ENCODE results near the gene PLCD3.

Gene PLCD3

DNA sequence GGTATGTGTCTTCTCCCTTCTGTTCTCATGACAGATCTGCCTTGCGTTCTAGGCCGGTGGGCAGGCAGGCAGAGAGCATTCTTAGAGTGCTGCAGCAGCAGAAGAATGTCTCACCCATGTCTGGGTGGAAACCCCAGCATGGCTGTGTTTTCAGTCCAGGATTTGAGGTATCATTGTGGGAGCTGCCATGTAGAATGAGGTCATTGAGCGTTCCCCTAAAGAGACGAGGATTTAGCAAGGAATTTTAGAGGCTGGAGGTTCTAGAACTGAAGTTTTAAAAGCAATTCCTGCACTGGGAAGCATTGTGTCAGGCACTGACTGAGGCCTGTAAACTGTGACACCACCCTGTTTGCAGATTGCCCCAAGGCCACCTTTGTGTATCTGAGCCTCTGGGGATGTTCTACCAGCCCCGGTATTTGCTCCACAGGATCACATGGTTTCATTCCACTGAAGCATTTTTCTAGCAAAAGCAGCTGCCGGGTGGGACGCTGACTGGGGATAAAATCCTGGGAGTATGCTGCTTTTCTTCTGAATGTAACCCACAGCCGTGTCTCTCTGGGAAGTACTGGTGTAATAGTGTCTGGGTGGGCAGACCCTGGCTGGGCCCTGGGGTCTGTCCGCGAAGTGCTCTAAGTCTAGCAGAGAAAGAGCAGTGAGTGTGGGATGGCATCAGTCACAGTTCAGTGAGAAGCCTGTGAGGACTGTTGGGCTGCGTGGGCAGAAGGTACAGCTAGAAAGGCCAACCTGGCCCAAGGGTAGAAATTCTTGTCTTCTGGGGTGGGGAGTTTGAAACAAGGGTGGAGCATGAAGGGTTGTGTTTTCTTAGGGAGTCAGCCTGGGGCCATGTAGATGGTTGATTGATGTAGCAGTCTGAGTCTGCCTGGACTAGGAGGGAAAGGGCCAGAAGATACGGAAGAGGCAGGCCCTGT lies 30.2 kb downstream of the PLCD3 start:
- no peak for DNase-seq (ENCODE audit: low spot score)

DNA sequence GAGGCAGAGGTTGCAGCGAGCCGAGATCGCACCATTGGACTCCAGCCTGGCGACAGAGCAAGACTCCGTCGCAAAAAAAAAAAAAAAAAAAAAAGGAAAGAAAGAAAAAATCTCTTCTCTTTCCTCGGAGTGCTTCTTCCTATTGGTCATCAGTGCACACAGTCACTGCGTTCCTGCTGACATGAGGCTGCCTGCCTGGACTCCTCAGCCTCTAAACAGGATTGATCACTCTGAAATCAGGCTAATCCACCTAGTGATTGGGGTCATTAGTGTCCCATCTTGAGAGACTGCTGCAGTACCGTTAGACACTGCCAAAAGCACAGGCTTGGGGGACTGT lies 30.8 kb downstream of the PLCD3 start:
- DNase-seq (ENCODE audit: low spot score), result no peak

DNA sequence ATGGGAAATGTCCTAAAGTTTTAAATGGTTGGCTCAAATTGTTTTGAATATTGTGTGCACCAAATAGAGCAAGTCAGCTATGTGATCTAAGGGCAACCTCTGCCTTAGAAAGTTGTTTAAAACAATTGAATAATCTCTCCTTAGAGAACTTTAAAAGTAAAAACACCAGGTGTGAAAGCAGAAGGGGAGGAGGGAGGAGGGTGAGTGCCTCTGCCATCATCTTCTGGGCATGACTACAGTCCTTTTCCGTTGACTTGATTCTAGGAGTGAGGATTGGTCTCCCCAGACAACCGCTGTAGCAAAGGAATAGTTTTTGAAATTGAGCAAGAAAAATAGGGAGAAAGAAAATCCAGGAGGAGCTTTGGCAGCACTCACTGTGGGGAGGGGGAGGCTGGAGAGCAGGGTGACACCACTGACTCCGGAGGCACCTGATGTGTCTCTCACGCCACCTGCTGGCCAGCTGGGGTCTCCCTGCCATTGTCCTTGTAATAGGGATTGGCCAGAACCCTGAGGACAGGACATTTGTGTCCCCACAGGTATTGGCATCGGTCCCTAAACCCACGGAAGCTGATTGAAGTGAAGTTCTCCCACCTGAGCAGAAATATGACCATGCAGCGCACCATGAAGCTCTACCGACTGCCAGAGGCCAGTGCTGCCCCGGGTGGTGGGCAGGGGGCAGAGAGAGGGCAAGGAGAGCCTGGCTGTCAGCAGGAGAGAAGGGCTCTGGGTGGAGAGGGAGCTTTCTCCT lies 33.3 kb downstream of the PLCD3 start:
- DNase-seq (ENCODE audit: low spot score), result peak; percentile 78

DNA sequence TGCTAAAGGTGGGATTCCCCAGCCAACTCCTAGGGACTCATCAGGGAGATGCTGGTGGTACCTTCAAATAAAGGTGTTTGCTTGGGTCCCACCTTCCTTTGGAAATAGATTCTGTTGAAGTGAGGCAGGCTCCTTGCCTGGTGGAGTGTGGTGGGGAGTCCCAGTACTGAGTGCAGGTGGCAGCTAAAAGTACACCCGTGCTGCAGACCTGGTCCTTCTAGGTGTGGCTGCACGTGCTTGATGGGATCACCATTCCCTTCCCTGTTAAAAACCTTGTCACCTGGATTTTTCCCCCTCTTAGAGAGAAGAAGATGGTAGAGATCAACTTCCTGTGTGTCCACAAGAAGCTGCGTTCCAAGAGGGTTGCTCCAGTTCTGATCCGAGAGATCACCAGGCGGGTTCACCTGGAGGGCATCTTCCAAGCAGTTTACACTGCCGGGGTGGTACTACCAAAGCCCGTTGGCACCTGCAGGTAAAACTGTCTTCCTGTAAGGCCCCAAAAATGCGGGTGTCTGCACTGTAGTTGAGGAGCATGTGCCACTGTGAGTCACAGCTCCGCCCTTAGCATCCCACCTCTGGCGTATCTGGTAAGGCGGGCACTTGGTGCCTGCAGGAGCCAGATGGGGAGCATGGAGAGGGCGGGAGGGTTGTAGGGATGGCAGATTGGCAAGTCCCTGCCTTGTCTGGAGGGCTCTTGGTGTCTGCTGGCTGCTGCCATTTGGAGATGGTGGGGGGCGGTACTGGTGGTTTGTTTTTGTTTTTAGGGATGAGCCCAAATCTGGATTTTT lies 34.0 kb downstream of the PLCD3 start:
- DNase-seq (ENCODE audit: low spot score), result no peak

DNA sequence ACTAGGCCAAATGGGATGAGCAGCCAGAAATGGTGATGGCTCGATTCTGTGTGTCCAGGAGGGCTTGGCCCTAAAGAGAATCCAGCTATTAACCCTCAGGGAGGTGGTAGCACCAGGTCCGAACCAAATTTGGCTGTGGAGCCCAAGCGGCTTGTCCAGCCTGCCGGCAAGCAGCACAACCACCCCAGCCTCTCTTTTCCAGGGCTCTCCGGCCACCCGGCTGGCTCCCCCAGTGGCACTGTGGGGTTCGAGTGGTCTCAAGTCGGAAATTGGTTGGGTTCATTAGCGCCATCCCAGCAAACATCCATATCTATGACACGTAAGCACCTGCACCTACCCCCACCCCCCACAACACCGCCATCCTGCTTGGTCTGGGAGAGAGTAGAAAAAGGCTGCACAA lies 35.4 kb downstream of the PLCD3 start:
- no peak for DNase-seq (ENCODE audit: low spot score)

DNA sequence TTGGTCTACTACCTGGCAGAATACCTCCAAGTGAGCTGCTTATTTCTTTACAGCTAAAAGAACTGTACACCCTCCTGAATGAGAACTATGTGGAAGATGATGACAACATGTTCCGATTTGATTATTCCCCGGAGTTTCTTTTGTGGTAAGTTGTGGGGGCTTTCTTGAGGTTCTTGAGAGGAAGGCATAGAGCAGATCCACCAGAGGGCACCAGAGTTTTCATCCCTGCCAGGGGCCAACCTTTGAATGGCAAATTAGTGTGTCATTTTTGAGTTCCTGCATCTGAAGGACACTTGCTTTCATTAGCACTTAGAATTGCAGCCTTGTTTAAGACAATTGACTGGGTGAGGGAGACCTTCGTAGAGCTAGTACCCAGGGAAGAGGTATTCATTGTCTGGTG lies 36.2 kb downstream of the PLCD3 start:
- DNase-seq (ENCODE audit: low spot score), result no peak

DNA sequence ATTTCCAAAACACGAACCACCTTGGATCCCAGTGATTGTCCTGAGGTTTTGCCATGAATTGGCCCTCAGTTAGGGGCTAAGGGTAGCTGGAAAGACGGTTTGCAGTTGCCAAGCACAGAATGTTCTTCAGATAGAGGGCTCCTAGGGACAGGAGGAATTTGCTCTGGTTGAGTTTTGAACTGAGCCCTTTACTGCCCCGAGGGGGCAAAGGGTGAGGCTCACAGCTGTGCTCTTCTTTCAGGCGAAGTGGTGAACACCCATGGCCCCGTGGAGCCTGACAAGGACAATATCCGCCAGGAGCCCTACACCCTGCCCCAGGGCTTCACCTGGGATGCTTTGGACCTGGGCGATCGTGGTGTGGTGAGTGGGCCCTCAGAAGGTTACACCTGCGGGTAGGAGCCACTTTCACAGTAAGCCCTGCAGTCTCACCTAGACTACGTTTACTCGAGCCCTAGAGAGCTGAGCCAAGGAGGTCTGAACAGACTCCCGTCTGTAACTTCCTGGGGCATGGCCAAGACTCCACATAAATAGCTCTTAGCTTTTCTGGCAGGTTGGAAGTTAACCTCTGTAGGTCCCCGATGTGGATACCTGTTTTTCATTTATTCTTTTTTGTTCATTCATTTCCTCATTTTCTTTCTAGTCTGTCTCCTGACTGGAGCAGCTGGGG lies 38.7 kb downstream of the PLCD3 start:
- peak; percentile 29 for DNase-seq (ENCODE audit: low spot score)

DNA sequence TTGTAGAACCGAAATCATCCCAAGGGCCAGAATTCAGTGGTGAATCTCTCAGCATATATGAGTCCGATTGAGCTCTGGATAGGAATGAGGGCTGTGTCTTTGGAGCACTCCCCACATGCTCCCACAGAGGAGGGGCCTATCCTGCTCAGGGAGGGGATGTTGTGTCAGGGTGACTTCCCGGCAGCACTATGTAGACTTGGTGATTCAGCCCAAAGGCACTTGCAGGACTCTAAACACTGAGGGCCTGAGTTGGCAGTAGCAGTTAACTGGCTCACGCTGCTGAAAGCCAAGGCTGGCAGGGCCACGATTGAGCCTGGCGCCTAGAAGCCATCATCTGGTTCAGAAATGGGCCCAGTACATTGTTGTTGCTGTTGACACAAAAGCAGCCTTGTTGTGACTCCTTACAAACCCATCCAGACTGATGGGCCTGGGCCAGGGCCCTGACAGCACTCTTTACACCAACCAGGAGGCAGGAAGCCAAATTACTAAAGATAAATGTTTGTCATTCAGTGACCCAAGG lies 39.3 kb downstream of the PLCD3 start:
- peak; percentile 100 for DNase-seq (ENCODE audit: low spot score)

DNA sequence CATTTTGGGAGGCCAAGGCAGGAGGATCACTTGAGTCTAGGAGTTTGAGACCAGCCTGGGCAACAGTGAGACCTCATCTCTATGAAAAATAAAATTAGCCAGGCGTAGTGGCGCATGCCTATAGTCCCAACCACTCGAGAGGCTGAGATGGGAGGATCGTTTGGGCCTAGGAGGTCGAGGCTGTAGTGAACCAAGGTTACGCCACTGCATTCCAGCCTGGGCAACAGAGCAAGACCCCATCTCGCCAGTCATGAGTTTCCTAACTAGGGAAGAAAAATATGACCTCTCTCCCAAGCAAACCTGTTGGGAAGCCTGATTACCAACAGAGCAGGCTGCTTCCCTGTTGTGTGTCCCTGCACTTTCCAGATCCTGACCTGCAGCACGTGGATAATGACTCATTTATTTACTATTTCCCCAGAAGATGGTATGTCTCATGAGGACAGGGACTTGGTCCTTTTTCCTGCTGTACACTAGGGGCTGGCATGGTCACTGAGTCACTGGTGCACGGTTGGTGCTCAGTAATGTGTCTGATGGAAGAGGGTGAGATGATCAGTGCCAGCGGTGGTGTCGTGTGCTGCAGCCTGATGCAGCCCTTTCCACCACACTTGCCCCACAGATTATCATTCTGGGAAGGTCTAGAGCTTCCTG lies 40.4 kb downstream of the PLCD3 start:
- DNase-seq (ENCODE audit: low spot score), result no peak

DNA sequence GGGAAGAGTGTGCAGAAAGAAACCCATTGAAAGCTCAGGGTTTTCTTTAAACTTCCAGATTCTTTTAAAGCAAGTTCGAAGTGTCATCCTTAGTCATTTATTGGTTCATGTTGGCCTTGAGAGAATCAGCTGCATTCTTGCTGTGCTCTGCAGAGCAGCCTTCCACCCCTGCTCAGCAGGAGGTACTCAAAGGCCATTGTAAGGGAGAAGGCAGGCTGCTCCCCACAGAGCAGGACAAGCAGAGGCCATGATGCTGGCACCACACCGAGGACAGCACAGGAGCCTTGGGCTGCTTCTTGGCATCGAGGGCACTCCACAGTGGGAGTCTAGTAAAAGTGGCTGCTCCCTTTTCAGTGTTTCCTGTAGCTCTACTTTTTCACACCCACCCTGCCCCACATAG lies 41.6 kb downstream of the PLCD3 start:
- no peak for DNase-seq (ENCODE audit: low spot score)

DNA sequence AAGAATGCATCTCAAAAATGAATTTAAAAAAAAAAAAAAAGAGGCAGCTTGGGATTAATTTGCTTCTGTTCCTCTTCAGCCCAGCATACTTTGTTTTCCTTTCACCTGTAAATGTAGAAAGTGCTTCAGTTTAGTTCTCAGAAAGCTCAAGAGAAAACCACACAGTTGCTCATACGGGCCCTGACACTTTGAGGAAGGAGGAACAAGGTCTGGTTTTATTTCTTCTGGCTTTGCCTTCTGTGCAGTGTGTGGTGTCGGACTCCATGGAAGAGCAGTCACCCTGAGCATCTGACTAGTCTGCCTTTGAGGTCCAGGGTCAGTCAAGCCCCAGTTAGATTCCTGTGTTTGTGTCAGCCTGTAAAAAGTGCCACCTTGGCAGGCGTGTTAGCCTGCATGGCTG lies 43.6 kb downstream of the PLCD3 start:
- DNase-seq (ENCODE audit: low spot score), result no peak

DNA sequence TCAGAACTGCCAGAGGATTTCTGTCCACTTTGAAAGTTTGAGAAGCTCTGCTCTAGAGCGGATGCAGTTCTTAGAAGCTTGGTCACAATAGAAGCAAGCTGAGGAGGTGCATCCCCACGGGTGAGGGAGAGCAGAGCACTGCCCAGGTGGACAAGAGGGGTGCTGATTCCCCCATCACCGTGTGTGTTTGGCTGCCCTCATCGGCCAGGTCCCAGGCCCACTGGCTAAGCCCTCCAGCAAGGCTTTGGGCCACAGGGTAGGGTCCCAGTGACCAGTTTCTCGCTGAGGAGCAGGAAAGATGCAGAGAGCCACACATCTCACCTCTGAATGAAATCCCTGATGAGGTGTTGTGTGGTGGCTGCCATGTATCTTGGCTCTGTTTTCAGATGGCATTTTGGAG lies 44.3 kb downstream of the PLCD3 start:
- no peak for DNase-seq (ENCODE audit: low spot score)

DNA sequence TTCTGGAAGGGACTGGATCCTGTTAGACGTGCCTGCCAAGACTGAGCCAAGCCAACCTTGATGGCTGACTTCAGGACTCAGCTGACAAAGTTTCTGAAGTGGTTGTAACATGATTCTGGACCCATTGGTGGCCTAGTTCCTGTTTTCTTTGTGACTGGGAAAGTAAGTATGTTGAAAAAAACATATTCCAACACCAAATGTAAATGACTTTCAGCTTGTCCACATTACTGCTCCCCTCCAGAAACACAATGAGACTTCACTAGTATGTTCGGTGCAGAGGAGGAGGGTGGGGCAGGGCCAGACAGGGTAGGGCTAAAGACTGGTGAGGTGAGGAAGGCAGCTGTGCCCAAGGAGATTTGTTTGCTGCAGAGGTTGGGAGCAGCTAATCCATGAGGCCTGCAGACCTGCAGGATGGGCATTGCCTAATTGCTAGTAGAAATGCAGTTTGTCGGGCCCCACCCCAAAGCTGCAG lies 44.8 kb downstream of the PLCD3 start:
- DNase-seq (ENCODE audit: low spot score), result no peak

DNA sequence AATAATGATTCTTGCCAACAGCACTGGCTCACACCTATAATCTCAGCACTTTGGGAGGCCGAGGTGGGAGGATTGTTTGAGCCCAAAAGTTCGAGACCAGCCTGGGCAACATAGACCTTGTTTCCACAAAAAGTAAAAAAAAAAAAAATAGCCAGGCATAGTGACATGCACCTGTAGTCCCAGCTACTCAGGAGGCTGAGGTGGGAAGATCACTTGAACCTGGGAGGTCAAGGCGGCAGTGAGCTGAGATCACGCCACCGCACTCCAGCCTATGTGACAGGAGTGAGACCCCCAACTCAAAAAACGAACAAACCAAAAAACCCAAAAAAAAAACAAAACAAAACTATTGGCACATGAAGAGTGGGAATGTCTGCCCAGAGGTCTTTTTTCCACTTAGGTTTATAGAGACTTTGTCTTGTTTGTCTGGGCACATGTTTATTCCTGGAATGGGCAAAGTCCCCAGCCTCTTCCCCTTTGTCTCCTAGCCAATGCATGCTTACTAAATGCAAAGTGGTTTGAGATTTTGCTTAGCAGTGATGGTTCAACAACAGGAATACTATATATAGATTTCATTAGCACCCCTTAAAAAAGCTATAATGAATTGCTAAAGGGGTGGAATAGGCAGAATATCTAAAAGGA lies 45.3 kb downstream of the PLCD3 start:
- DNase-seq (ENCODE audit: low spot score), result peak; percentile 61

DNA sequence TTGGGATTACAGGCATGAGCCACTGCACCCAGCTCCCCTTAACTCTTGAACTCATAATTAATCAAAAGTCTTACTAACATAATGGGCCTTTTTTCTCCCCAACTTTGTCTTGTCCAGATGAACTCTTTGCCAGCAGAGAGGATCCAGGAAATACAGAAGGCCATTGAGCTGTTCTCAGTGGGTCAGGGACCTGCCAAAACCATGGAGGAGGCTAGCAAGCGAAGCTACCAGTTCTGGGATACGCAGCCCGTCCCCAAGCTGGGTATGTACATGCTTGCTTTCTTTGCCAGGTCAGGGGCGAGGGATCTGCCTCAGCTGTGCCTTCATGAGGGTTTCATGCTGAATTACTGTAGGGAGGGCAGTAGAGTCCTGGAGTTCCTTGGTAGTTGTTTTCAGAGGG lies 45.9 kb downstream of the PLCD3 start:
- peak; percentile 65 for DNase-seq (ENCODE audit: low spot score)

DNA sequence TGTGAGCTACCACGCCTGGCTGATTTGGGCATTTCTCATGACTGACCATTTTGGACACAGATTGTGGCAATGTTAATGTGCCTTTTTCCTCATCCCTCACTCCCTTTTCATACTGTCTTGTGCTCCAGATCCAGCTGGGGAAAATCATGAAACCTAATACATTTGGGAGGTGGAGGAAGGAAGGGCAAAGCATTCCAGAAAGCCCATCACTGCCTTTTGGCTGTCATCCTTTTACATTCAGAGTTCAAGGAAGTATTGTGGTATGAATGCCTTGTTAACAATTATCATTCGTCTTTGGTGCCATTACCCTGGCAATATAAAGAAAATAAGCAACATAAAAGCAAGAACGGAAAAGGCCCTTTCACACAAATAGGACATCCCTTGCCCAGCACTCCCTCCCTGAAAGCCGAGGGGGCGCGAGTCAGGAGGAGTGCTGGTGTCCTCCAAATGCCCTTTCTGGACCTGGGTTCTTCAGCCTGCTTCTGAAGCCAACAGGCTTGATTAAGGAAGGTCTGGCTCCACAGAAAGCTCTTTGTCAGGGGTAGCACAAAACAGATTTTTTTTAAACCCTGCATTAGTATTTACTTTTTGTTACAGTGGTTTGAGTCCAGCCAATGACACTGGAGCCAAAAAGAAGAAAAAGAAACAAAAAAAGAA lies 51.1 kb downstream of the PLCD3 start:
- DNase-seq (ENCODE audit: low spot score), result peak; percentile 54

DNA sequence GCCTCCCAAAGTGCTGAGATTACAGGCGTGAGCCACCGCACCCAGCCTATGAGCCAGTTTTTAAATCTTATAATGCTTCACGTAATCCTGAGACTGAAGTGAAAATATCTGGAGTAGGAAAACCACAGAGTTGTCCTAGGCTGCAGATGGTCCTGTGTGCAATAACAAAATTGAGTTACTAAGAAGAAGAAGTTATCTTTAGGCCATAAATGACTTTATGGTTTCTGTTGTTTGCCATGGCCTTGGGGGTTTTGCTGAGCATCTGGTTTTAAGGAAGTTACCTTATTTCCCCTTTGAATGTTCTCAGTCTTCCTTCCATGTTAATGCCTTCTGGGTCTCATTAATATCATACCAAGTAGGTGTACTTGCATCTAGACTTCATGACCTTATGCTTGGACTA lies 54.7 kb downstream of the PLCD3 start:
- DNase-seq (ENCODE audit: low spot score), result no peak

DNA sequence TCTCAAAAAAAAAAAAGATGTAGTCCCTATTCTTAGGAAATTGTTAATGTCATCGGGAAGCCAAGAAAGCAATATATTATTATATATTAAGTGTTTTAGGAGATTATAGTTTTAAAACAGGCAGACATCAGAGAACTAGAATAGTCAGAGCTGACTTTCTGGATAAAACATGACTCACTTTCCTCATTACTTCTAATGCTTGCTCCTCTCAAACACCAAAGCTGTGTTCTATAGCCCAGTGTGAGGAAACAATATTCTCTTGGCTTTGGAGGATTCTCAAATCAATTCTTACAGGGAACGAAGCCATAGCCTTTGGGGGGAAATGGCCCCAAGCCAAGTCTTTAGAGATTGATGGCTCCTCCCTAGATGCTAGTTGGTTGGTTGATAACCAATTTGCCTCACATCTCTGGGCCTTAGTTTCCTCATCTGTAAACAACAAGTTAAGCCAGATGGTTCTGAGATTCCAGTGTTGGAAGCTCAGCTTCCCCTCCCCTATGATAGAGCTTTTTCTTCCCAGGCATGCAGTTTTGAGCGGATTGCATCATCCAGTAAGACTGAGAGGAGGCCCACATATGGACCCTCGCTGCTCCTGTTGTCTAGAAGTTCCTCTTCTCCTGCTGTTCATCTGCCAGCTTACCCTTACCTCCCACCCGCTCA lies 58.8 kb downstream of the PLCD3 start:
- DNase-seq (ENCODE audit: low spot score), result no peak

DNA sequence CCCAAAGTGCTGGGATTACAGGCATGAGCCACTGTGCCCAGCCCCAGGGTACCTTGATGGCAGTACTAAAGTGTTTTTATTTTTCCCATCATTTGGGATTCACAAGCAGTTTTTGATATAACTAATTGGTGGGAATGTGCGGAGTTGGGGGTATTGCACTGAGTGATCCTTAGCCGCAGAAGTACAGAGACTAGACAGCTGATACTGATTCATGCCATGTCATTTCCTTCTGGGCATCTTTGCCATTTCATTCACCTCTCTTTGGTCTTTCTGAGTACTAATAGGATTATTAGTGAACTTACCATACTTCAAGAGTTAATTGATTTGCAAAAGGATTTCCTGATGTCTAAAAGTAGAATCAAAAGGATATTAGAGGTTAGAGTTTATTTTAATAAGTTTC lies 61.5 kb downstream of the PLCD3 start:
- no peak for DNase-seq (ENCODE audit: low spot score)

DNA sequence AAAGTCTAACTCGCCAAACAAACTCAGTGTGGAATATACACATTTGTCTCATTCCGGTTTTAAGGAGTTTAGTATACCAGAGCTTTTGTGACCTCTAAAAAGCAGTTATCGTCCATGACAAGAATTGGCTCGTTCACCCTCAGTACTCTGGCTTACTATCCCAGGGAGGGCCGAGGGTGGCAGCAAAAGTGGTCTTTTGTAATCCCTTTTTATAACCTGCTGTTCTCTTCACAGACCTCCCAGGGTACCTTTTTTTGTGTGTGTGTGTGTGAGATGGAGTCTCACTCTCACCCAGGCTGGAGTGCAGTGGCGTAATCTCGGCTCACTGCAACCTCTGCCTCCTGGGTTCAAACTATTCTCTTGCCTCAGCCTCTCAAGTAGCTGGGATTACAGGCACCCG lies 62.3 kb downstream of the PLCD3 start:
- DNase-seq (ENCODE audit: low spot score), result no peak

Measured in globus pallidus (tissue), 1 donor.